K562 (cell line): ENCODE data around the gene CUL9. TPM values are rescaled to one million over a fixed set of nuclear protein-coding genes. Genes with fewer than 3 reads are reported as not detected.

Experiments
- ARHGAP35 ChIP-seq: fragments of 450-650 bp; IDR thresholded peaks from 2 replicates; pipeline ENCODE4 v1.6.1; 2018; ENCODE audit not compliant: partially characterized antibody
- JUN ChIP-seq, 2 experiments: sonication (generic) in 1 of 2; formaldehyde crosslinking in 1 of 2; IDR thresholded peaks; 2 replicates each; pipeline versions ENCODE4 v1.6.1 to v1.8.0; 2012 to 2022; ENCODE audit warnings: borderline replicate concordance in 2 of 2, mild to moderate bottlenecking in 2 of 2, improper control_type of control experiment in 1 of 2, low read depth in 1 of 2, low read length in 1 of 2, missing genetic modification reagents in 1 of 2
- PRDM10 ChIP-seq: fragments of 450-650 bp; IDR thresholded peaks from 2 replicates; pipeline ENCODE4 v1.6.1; 2018; ENCODE audit not compliant: partially characterized antibody
- ZFPM2 ChIP-seq: fragments of 250-450 bp; sonication (Bioruptor Pico); IDR thresholded peaks from 2 replicates; pipeline ENCODE4 v1.5.1; 2022; ENCODE audit warnings: mild to moderate bottlenecking
- ZNF232 ChIP-seq: sonication (generic); formaldehyde crosslinking; IDR thresholded peaks from 2 replicates; pipeline ENCODE4 v1.8.0; 2022; ENCODE audit warnings: mild to moderate bottlenecking, missing genetic modification reagents
- ZNF24 ChIP-seq: fragments of 450-650 bp; IDR thresholded peaks from 2 replicates; pipeline ENCODE4 v1.6.1; 2016
- polyA plus RNA-seq, 8 experiments: library from polyadenylated mRNA; depleted of rRNA in 4 of 8; stranded (reverse) in 5 of 8; unstranded in 3 of 8; fragments of >200 nt; fragmentation: Nextera tagmentation in 2 of 8; fragmentation: Illumina TruSeq in 1 of 8; extraction: Ambion mirVana in 2 of 8; extraction: Trizol in 1 of 8; gene quantifications; 2 replicates each; pipeline versions ENCODE4 v1.2.1 to v1.2.3, GENCODE V29; 2011 to 2014; ENCODE audit warnings: inconsistent platforms in 1 of 8, missing spikeins in 1 of 8
- total RNA-seq, 7 experiments: library from RNA; depleted of rRNA in 6 of 7; stranded (reverse); fragments of >200 nt in 6 of 7; fragmentation: Illumina TruSeq in 2 of 7; extraction: Trizol in 2 of 7; gene quantifications; 2 replicates each; pipeline versions ENCODE4 v1.2.1 to v1.2.3, GENCODE V29; 2011 to 2021; ENCODE audit warnings: low replicate concordance in 1 of 7
- TF ChIP-seq, protein P1 (sequence below), 2 experiments: fragments of 450-650 bp in 1 of 2; sonication (generic) in 1 of 2; formaldehyde crosslinking in 1 of 2; IDR thresholded peaks; 2 replicates each; pipeline versions ENCODE4 v1.7.1 to v1.9.0; 2016 to 2022; ENCODE audit warnings: inconsistent platforms in 1 of 2, mild to moderate bottlenecking in 1 of 2, missing genetic modification reagents in 1 of 2
- TF ChIP-seq, protein P2 (sequence below), 2 experiments: IDR thresholded peaks in 1 of 2; conservative IDR thresholded peaks in 1 of 2; 2 replicates each; pipeline ENCODE4 v1.6.1; 2016; ENCODE audit warnings: low read depth in 2 of 2, mild to moderate bottlenecking in 1 of 2, missing compliant biosample characterization in 1 of 2, missing genetic modification characterization in 1 of 2, moderate library complexity in 1 of 2

Gene CUL9
- total and polyA plus RNA-seq, 9 of the 15 experiments (the other 6 are each of a cell fraction or from before 2014, with no cell fraction given): 0.50 to 20.7 (median 6.6) TPM

GRCh38 chr6:43143235-43144128 lies 38.5 kb upstream of the CUL9 start (continued):
- TF ChIP-seq PRDM10 (peak; percentile 41), JUN (IDR thresholded peaks at IDR 0.05; ENCODE audit: borderline replicate concordance, low read depth, low read length) (peak; percentile 48; the same call in 1 of the 2 replicates), JUN (CRISPR knock-in tag; IDR thresholded peaks at IDR 0.05; ENCODE audit: borderline replicate concordance) (no peak), ZFPM2 (CRISPR knock-in tag) (no peak), ARHGAP35 (no peak), ZNF24 (no peak; the same call in 1 of the 2 replicates), ZNF232 (CRISPR knock-in tag) (no peak)
- TF ChIP-seq, protein P1, sequence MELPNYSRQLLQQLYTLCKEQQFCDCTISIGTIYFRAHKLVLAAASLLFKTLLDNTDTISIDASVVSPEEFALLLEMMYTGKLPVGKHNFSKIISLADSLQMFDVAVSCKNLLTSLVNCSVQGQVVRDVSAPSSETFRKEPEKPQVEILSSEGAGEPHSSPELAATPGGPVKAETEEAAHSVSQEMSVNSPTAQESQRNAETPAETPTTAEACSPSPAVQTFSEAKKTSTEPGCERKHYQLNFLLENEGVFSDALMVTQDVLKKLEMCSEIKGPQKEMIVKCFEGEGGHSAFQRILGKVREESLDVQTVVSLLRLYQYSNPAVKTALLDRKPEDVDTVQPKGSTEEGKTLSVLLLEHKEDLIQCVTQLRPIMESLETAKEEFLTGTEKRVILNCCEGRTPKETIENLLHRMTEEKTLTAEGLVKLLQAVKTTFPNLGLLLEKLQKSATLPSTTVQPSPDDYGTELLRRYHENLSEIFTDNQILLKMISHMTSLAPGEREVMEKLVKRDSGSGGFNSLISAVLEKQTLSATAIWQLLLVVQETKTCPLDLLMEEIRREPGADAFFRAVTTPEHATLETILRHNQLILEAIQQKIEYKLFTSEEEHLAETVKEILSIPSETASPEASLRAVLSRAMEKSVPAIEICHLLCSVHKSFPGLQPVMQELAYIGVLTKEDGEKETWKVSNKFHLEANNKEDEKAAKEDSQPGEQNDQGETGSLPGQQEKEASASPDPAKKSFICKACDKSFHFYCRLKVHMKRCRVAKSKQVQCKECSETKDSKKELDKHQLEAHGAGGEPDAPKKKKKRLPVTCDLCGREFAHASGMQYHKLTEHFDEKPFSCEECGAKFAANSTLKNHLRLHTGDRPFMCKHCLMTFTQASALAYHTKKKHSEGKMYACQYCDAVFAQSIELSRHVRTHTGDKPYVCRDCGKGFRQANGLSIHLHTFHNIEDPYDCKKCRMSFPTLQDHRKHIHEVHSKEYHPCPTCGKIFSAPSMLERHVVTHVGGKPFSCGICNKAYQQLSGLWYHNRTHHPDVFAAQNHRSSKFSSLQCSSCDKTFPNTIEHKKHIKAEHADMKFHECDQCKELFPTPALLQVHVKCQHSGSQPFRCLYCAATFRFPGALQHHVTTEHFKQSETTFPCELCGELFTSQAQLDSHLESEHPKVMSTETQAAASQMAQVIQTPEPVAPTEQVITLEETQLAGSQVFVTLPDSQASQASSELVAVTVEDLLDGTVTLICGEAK (IDR thresholded peaks at IDR 0.05): no peak
- TF ChIP-seq, protein P1 (CRISPR knock-in tag; IDR thresholded peaks at IDR 0.05): no peak
- TF ChIP-seq, protein P2, sequence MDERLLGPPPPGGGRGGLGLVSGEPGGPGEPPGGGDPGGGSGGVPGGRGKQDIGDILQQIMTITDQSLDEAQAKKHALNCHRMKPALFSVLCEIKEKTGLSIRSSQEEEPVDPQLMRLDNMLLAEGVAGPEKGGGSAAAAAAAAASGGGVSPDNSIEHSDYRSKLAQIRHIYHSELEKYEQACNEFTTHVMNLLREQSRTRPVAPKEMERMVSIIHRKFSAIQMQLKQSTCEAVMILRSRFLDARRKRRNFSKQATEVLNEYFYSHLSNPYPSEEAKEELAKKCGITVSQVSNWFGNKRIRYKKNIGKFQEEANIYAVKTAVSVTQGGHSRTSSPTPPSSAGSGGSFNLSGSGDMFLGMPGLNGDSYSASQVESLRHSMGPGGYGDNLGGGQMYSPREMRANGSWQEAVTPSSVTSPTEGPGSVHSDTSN (CRISPR knock-in tag; IDR thresholded peaks at IDR 0.05; ENCODE audit: low read depth): no peak
- TF ChIP-seq, protein P2 (tag; conservative IDR thresholded peaks at IDR 0.05; ENCODE audit: low read depth): no peak
